ENCODE measurements around the gene FGFBP1. TPM values are rescaled to one million over a fixed set of nuclear protein-coding genes. Genes with fewer than 3 reads are reported as not detected.

FGFBP1 gene
- not detected in 2 replicates for total RNA-seq
- polyA plus RNA-seq, result not detected in 2 replicates

DNA sequence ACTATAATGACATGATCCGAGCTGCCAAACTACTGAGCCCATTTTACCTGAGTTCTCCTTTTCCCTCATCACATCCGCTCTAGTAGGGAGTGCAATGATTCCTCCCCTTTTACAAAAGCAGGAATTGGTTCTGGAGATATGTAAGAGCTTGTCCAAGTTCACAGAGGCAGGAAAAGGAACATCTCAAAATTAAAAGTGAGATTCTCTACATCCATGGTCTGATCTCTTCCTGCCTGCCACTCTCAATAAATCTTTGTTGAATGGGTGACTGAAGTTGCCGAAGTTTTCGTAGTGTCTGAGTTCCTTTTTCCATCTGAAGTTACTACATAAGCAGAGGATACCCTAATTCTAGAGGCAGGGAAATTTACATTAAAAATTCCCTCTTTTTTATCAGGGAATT lies at the start of gene FGFBP1:
TSS of gene FGFBP1 (minus strand) at position 101 of the 400 bp plus-strand sequence. CDS start 2,108 bp downstream, outside the sequence.
- peaks cover 6% of the 10 kb centered on the region for H3K27me3 ChIP-seq
- no peak within 1 kb of the TSS for H3K4me3 ChIP-seq
- H3K9me3 ChIP-seq (ENCODE audit: low read depth), result no peaks in the 10 kb centered on the region
- no peaks in the 10 kb centered on the region for H3K4me1 ChIP-seq (ENCODE audit: low read depth)
- TF ChIP-seq CTCF (IDR thresholded peaks at IDR 0.05; ENCODE audit: low read depth, low read length), result no peak
- no peak within 1 kb of the TSS for H3K27ac ChIP-seq
- DNase-seq (ENCODE audit: low read depth in 1 of 2, low spot score in 1 of 2), result no peak
- no peaks in the 10 kb centered on the region for H3K36me3 ChIP-seq

DNA sequence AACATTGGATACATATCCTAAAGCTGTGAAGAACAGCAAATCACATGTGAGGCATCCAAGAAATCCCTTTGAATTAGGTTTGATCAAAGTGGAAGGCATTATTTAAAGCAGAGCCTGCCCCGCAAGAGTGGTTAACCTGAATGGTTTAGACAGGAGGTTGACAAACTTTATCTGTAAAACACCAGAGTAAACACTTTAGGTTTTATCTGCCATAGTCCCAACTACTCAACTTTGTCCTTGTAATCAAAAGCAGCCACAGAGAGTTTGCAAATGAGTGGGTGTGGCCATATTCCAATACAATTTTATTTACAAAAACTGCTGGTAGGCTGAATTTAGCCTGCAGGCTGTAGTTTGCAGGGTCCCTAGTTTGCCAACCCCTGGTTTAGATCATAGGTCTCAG lies 49.7 kb upstream of the FGFBP1 start:
- DNase-seq (ENCODE audit: low read depth in 1 of 2, low spot score in 1 of 2), result no peak
- Histone ChIP-seq H3K27ac (no peak overlapping the region), H3K27me3 (no peaks in the 10 kb centered on the region), H3K4me3 (no peak overlapping the region), H3K36me3 (no peaks in the 10 kb centered on the region), H3K9me3 (ENCODE audit: low read depth) (no peaks in the 10 kb centered on the region), H3K4me1 (ENCODE audit: low read depth) (peaks cover 4% of the 10 kb centered on the region)
- no peak for TF ChIP-seq CTCF (IDR thresholded peaks at IDR 0.05; ENCODE audit: low read depth, low read length)

DNA sequence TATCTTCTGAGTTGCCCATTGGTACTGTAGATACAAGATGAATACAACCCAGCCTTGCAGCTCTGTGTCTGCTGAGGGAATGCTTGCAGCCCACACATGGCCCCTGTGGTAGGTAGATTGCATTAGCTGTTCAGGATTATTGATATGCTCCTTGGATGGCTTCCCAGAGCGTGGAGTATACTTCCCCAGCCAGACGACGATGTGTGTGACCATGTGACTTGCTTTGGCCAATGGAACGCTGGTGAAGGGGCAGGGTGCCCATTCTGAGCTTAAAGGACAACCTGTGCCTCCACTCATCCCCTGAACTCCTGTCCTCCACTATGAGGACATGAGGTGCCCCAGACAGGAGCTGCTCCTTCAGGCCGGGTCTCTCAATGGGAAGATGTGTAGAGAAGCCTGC lies 48.4 kb upstream of the FGFBP1 start:
- no peak overlapping the region for H3K27ac ChIP-seq
- no peak for DNase-seq (ENCODE audit: low read depth in 1 of 2, low spot score in 1 of 2)
- H3K27me3 ChIP-seq, result no peaks in the 10 kb centered on the region
- H3K4me1 ChIP-seq (ENCODE audit: low read depth), result peaks cover 4% of the 10 kb centered on the region
- TF ChIP-seq CTCF (IDR thresholded peaks at IDR 0.05; ENCODE audit: low read depth, low read length), result no peak
- H3K4me3 ChIP-seq, result no peak overlapping the region
- H3K9me3 ChIP-seq (ENCODE audit: low read depth), result no peaks in the 10 kb centered on the region
- H3K36me3 ChIP-seq, result no peaks in the 10 kb centered on the region

DNA sequence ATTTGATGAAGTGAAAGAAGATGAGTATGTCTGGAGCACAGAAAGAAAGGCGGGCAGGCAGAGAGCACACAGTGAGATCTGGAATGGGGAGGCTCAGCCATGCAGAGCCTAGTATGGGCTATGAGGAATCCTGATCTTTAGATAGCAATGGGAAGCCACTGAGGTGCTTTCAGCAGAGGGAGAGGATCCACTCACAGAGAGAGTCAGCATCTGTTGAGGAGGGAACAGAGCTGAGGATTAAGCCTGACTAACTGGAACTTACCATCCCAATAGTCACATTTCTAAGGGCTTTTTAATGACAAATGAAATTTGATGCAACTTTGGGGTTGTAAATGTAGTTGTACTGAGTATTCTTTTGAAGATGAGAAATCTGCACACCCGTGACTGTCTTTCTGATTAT lies 45.1 kb upstream of the FGFBP1 start:
- no peaks in the 10 kb centered on the region for H3K4me1 ChIP-seq (ENCODE audit: low read depth)
- H3K27me3 ChIP-seq, result no peaks in the 10 kb centered on the region
- no peak for TF ChIP-seq CTCF (IDR thresholded peaks at IDR 0.05; ENCODE audit: low read depth, low read length)
- DNase-seq (ENCODE audit: low read depth in 1 of 2, low spot score in 1 of 2), result no peak
- H3K4me3 ChIP-seq, result no peak overlapping the region
- H3K36me3 ChIP-seq, result no peaks in the 10 kb centered on the region
- H3K9me3 ChIP-seq (ENCODE audit: low read depth), result no peaks in the 10 kb centered on the region
- no peak overlapping the region for H3K27ac ChIP-seq

DNA sequence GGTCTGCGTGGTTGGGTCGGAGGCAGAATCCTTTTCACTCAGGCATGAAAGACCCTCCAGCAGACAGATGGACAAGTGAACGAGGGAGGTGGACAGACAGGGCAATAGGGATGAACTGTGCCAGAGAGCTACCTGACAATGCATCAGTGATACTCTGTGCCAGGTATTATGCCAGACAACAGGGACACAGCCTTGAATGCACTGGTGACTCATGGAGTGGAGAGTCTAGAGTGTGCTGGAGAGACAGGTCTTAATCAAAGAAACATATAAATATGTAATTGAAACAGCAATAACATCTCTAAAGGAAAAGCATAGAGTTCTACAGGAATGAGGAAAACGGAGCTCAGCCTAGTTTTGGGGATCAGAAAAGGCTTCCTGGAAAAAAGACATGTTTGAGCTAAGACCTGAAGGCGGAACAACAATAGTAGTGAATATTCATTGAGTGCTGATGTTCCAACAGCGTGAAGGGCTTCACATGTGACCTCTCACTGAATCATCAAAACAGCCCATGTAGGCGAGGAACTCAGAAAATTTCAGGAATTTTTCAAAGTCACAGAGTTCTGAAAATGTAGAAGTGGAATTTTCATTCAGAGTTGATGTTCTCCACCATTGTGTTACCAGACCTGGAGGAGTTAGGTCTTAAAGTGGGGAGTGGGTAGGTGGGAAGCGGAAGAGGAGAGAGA lies 44.4 kb upstream of the FGFBP1 start:
- TF ChIP-seq CTCF (IDR thresholded peaks at IDR 0.05; ENCODE audit: low read depth, low read length), result no peak
- no peaks in the 10 kb centered on the region for H3K27me3 ChIP-seq
- peak in 1 of 2 donors; percentile 3 for DNase-seq (ENCODE audit: low read depth in 1 of 2, low spot score in 1 of 2)
- H3K9me3 ChIP-seq (ENCODE audit: low read depth), result no peaks in the 10 kb centered on the region
- H3K4me3 ChIP-seq, result no peak overlapping the region
- H3K27ac ChIP-seq, result no peak overlapping the region
- H3K4me1 ChIP-seq (ENCODE audit: low read depth), result no peaks in the 10 kb centered on the region
- no peaks in the 10 kb centered on the region for H3K36me3 ChIP-seq
